Right atrium auricular region (tissue), 2 donors: ENCODE data around the gene RAMP3. TPM values are rescaled to one million over a fixed set of nuclear protein-coding genes. Genes with fewer than 3 reads are reported as not detected.

Source experiments
- DNase-seq: peaks from one replicate; pipeline ENCODE4 v3.0.0-alpha.2; 2019; ENCODE audit warnings: low spot score
- H3K27ac ChIP-seq, 2 donors: fragments of 200-600 bp; sonication (generic); 1 replicate in 1 of 2; 2 replicates in 1 of 2; pipeline ENCODE4 v1.5.1; 2016 to 2019
- H3K27me3 ChIP-seq, 2 donors: fragments of 200-600 bp; sonication (generic); one replicate each; pipeline versions ENCODE4 v1.5.1 to v1.6.0; 2017 to 2019
- H3K36me3 ChIP-seq: fragments of 200-600 bp; sonication (generic); one replicate; pipeline ENCODE4 v1.5.1; 2016
- H3K4me1 ChIP-seq, 2 donors: fragments of 200-600 bp; sonication (generic); one replicate each; pipeline versions ENCODE4 v1.5.1 to v1.6.0; 2017 to 2019
- H3K4me3 ChIP-seq, 2 donors: fragments of 200-600 bp; sonication (generic); 1 replicate in 1 of 2; 2 replicates in 1 of 2; pipeline ENCODE4 v1.5.1; 2017 to 2019; ENCODE audit warnings: mild to moderate bottlenecking in 1 of 2, moderate library complexity in 1 of 2
- H3K9me3 ChIP-seq, 2 donors: fragments of 200-600 bp; sonication (generic); one replicate each; pipeline ENCODE4 v1.5.1; 2019
- total RNA-seq, 2 donors: library from RNA; depleted of rRNA; stranded (reverse); fragments of >200 nt; gene quantifications; one replicate each; pipeline ENCODE4 v1.1.0, GENCODE V29; 2016
- TF ChIP-seq, protein P1 (sequence below), 2 donors: fragments of 200-600 bp; sonication (generic); IDR thresholded peaks; one replicate each; pipeline ENCODE4 v1.5.1; 2019; ENCODE audit warnings: antibody characterized with exemption in 2 of 2

RAMP3 gene
- total RNA-seq, 2 donors from 2014 or later = 62.0 to 77.2 TPM

DNA sequence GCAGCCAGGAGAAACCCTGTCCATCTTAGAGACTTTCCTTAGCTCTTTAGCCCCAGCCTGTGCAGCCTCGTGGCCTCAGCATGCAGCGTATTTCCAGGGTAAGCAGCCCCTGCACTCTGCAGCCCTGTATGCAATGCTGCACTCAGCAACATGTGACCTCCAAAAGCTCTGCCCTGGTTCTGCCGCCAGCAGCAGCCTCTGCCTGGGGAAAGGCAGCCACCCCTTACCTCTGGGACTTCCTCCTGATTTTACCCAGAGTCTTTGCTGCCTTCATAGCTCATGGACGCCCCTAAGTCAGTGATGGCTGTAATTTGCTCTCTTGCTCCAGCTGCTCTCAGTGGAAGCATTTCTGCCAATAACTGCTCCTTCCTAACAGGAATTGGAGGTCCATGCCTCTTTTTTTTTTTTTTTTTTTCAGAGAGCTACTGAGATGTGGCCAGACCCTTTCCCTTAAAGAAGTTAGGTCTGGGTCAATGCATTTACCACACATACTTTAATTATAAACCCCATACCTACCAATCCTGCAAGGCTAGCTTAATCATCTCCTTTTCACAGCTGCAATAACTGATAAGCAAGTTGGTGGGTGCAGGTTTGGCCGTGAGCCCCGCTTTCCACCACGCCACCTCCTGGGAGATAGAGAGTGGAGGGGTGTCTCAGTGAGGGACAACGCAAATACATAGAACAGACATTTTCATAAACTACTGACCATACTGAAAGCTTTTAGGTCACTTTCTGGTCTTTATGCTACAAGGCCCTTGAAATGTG is 71.7 kb downstream of the RAMP3 start:
- Histone ChIP-seq H3K4me1 (no peaks in the 10 kb centered on the region), H3K27ac (no peak overlapping the region), H3K9me3 (no peaks in the 10 kb centered on the region), H3K27me3 (no peaks in the 10 kb centered on the region), H3K36me3 (no peaks in the 10 kb centered on the region), H3K4me3 (no peak overlapping the region)
- TF ChIP-seq, protein P1, sequence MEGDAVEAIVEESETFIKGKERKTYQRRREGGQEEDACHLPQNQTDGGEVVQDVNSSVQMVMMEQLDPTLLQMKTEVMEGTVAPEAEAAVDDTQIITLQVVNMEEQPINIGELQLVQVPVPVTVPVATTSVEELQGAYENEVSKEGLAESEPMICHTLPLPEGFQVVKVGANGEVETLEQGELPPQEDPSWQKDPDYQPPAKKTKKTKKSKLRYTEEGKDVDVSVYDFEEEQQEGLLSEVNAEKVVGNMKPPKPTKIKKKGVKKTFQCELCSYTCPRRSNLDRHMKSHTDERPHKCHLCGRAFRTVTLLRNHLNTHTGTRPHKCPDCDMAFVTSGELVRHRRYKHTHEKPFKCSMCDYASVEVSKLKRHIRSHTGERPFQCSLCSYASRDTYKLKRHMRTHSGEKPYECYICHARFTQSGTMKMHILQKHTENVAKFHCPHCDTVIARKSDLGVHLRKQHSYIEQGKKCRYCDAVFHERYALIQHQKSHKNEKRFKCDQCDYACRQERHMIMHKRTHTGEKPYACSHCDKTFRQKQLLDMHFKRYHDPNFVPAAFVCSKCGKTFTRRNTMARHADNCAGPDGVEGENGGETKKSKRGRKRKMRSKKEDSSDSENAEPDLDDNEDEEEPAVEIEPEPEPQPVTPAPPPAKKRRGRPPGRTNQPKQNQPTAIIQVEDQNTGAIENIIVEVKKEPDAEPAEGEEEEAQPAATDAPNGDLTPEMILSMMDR (IDR thresholded peaks at IDR 0.05) = no peak
- no peak for DNase-seq

DNA sequence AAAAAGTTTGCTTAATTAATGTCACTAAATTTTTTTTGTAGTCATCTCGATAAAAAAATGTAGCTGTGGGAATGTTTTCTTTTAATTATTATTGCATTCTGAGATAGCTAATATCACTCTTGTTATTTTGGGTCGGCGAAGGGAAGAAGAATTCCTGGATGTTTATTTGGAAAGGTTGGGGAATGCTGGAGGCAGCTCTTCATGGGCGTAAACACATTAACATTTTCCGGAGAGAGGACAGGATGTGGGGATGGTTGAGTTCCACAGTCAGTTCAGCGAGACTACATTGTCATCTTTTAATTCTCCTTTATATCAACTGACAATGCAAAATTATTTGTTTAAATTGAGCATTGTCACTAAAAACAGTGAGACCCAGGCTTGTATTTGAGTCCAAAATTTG is 72.5 kb downstream of the RAMP3 start:
- TF ChIP-seq, protein P1 (IDR thresholded peaks at IDR 0.05) = no peak
- no peak overlapping the region for H3K4me3 ChIP-seq
- no peaks in the 10 kb centered on the region for H3K9me3 ChIP-seq
- H3K4me1 ChIP-seq = no peaks in the 10 kb centered on the region
- no peaks in the 10 kb centered on the region for H3K27me3 ChIP-seq
- DNase-seq = no peak
- no peak overlapping the region for H3K27ac ChIP-seq
- no peaks in the 10 kb centered on the region for H3K36me3 ChIP-seq

- no peaks in the 10 kb centered on the region for H3K4me1 ChIP-seq
- TF ChIP-seq, protein P1 (IDR thresholded peaks at IDR 0.05) = no peak
- H3K36me3 ChIP-seq = no peaks in the 10 kb centered on the region
- peak; percentile 51 for DNase-seq
- H3K27me3 ChIP-seq = no peaks in the 10 kb centered on the region
- no peak overlapping the region for H3K4me3 ChIP-seq
- no peaks in the 10 kb centered on the region for H3K9me3 ChIP-seq
- H3K27ac ChIP-seq = no peak overlapping the region
Observed at GRCh38 chr7:45230611-45231165, 73.1 kb downstream of the RAMP3 start.

- no peak for DNase-seq
- no peaks in the 10 kb centered on the region for H3K36me3 ChIP-seq
- TF ChIP-seq, protein P1 (IDR thresholded peaks at IDR 0.05) = no peak
- peak overlapping the region in 1 of 2 donors; percentile 31 for H3K27ac ChIP-seq
- H3K4me3 ChIP-seq = no peak overlapping the region
- no peaks in the 10 kb centered on the region for H3K4me1 ChIP-seq
- H3K9me3 ChIP-seq = no peaks in the 10 kb centered on the region
- no peaks in the 10 kb centered on the region for H3K27me3 ChIP-seq
Observed at GRCh38 chr7:45233249-45233775, 75.7 kb downstream of the RAMP3 start.

Other genes starting within 250 kb of the RAMP3 start
- 1 to 10 TPM in 1 of 2 donors, under 1 TPM in 1; 0.78 to 2.2 TPM for gene MYO1G, start 178.8 kb upstream of the RAMP3 start, total RNA-seq
- 10 to 100 TPM; 26.5 to 34.0 TPM for gene CCM2, start 157.6 kb upstream of the RAMP3 start, total RNA-seq
- gene NACAD, start 68.8 kb upstream of the RAMP3 start, total RNA-seq = 1 to 10 TPM; 5.9 to 9.0 TPM
- gene TBRG4, start 46.1 kb upstream of the RAMP3 start, total RNA-seq = 10 to 100 TPM; 46.1 to 48.2 TPM